ENCODE data around the gene SELENON. TPM values are rescaled to one million over a fixed set of nuclear protein-coding genes. Genes with fewer than 3 reads are reported as not detected.

Gene SELENON
- total and polyA plus RNA-seq, 9 of the 15 experiments (the other 6 are each of a cell fraction or from before 2014, with no cell fraction given): 0.43 to 26.7 (median 7.0) TPM

GRCh38 chr1:25765136-25765922 is 34.7 kb upstream of the SELENON start (continued):
- no peak for TF ChIP-seq RREB1 (CRISPR knock-in tag; IDR thresholded peaks at IDR 0.05)
- TF ChIP-seq, protein P1, sequence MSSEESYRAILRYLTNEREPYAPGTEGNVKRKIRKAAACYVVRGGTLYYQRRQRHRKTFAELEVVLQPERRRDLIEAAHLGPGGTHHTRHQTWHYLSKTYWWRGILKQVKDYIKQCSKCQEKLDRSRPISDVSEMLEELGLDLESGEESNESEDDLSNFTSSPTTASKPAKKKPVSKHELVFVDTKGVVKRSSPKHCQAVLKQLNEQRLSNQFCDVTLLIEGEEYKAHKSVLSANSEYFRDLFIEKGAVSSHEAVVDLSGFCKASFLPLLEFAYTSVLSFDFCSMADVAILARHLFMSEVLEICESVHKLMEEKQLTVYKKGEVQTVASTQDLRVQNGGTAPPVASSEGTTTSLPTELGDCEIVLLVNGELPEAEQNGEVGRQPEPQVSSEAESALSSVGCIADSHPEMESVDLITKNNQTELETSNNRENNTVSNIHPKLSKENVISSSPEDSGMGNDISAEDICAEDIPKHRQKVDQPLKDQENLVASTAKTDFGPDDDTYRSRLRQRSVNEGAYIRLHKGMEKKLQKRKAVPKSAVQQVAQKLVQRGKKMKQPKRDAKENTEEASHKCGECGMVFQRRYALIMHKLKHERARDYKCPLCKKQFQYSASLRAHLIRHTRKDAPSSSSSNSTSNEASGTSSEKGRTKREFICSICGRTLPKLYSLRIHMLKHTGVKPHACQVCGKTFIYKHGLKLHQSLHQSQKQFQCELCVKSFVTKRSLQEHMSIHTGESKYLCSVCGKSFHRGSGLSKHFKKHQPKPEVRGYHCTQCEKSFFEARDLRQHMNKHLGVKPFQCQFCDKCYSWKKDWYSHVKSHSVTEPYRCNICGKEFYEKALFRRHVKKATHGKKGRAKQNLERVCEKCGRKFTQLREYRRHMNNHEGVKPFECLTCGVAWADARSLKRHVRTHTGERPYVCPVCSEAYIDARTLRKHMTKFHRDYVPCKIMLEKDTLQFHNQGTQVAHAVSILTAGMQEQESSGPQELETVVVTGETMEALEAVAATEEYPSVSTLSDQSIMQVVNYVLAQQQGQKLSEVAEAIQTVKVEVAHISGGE (CRISPR knock-in tag; IDR thresholded peaks at IDR 0.05): no peak
- TF ChIP-seq, protein P2, sequence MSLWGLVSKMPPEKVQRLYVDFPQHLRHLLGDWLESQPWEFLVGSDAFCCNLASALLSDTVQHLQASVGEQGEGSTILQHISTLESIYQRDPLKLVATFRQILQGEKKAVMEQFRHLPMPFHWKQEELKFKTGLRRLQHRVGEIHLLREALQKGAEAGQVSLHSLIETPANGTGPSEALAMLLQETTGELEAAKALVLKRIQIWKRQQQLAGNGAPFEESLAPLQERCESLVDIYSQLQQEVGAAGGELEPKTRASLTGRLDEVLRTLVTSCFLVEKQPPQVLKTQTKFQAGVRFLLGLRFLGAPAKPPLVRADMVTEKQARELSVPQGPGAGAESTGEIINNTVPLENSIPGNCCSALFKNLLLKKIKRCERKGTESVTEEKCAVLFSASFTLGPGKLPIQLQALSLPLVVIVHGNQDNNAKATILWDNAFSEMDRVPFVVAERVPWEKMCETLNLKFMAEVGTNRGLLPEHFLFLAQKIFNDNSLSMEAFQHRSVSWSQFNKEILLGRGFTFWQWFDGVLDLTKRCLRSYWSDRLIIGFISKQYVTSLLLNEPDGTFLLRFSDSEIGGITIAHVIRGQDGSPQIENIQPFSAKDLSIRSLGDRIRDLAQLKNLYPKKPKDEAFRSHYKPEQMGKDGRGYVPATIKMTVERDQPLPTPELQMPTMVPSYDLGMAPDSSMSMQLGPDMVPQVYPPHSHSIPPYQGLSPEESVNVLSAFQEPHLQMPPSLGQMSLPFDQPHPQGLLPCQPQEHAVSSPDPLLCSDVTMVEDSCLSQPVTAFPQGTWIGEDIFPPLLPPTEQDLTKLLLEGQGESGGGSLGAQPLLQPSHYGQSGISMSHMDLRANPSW (CRISPR knock-in tag; IDR thresholded peaks at IDR 0.05): no peak
- no peak for TF ChIP-seq EP400 (IDR thresholded peaks at IDR 0.05)
- no peak for TF ChIP-seq CBX8 (IDR thresholded peaks at IDR 0.05; ENCODE audit: borderline replicate concordance, extremely low read depth, low read depth, low read length, poor library complexity, severe bottlenecking)
- no peak for TF ChIP-seq SMARCA5 (IDR thresholded peaks at IDR 0.05)
- no peak for TF ChIP-seq SIN3B (IDR thresholded peaks at IDR 0.05; ENCODE audit: low read depth)

Data from K562 (cell line).